Left ventricle myocardium superior (tissue), 1 donor: ENCODE measurements around the gene C4orf17. TPM values are rescaled to one million over a fixed set of nuclear protein-coding genes. Genes with fewer than 3 reads are reported as not detected.
"Not testable (repeated sequence)": the region's sequence is repeated elsewhere in the genome, so short reads cannot be mapped to it uniquely, and the experiment has no call there.

Experiments used
- ATAC-seq: fragments of 200-7000 bp; cut with Tn5 transposase; one replicate; pipeline ENCODE4 v1.9.1; 2020; ENCODE audit warnings: mild to moderate bottlenecking, moderate library complexity
- DNase-seq: peaks from one replicate; pipeline ENCODE4 v3.0.0-alpha.2; 2020
- intact Hi-C: fragments of 100-400 bp; cut with micrococcal nuclease; formaldehyde crosslinking; loops from one replicate; pipeline ENCODE4 v1.11.0; 2022
- long read RNA-seq: library from polyadenylated mRNA; unstranded; transcript quantifications from one replicate; pipeline ENCODE4 v2.0.0, GENCODE V29; 2021
- total RNA-seq: library from RNA; stranded (reverse); fragmentation: NEBNext Ultra II Directional; extraction: Animal tissue kit (Norgen Biotek cat#: 25700); gene quantifications from one replicate; pipeline ENCODE4 v1.2.1, GENCODE V29; 2021
- donor health status: DM: no; HTN: yes; CAD: no; lungs with severe emphysema.

Gene C4orf17
- total RNA-seq, result not detected
- long read RNA-seq, result 0 reads

GRCh38 chr4:99510721-99511120, at the start of gene C4orf17:
TSS of gene C4orf17 (plus strand) at chr4:99511021. CDS start at chr4:99513082, 2,061 bp downstream.
- ATAC-seq (no peak), DNase-seq (no peak)
- intact Hi-C loops, result no loop called here

- no peak for ATAC-seq
- intact Hi-C loops, result no loop called here
Measured at GRCh38 chr4:99461623-99462401, 49.0 kb upstream of the C4orf17 start.

GRCh38 chr4:99462875-99463464, 47.9 kb upstream of the C4orf17 start:
- peak; percentile 30 for DNase-seq
- intact Hi-C loops, result no loop called here
- ATAC-seq, result peak; percentile 87

More at GRCh38 chr4:99461623-99462401, 49.0 kb upstream of the C4orf17 start:
- no peak for DNase-seq

- DNase-seq (no peak), ATAC-seq (no peak)
- intact Hi-C loops, result no loop called here
Measured at GRCh38 chr4:99463566-99463965, 47.3 kb upstream of the C4orf17 start.

GRCh38 chr4:99467887-99468286, 42.9 kb upstream of the C4orf17 start:
- intact Hi-C loops, result no loop called here
- ATAC-seq, result no peak
- no peak for DNase-seq

GRCh38 chr4:99468889-99469288, 41.9 kb upstream of the C4orf17 start:
- DNase-seq (no peak), ATAC-seq (no peak)
- intact Hi-C loops, result no loop called here

GRCh38 chr4:99471349-99471748, 39.5 kb upstream of the C4orf17 start:
- no peak for ATAC-seq
- DNase-seq, result no peak
- intact Hi-C loops, result no loop called here

- intact Hi-C loops, result no loop called here
- ATAC-seq, result no peak
- DNase-seq, result no peak
Measured at GRCh38 chr4:99471896-99472295, 38.9 kb upstream of the C4orf17 start.

- intact Hi-C loops, result no loop called here
- no peak for DNase-seq
- ATAC-seq, result no peak
Measured at GRCh38 chr4:99473131-99473530, 37.7 kb upstream of the C4orf17 start.

- DNase-seq, result no peak
- intact Hi-C loops, result no loop called here
- no peak for ATAC-seq
Measured at GRCh38 chr4:99483636-99484035, 27.2 kb upstream of the C4orf17 start.

- DNase-seq (no peak), ATAC-seq (no peak)
- intact Hi-C loops, result no loop called here
Measured at GRCh38 chr4:99485212-99485611, 25.6 kb upstream of the C4orf17 start.

GRCh38 chr4:99486648-99487047, 24.2 kb upstream of the C4orf17 start:
- ATAC-seq, intact Hi-C loops, DNase-seq: not testable (repeated sequence)

- DNase-seq, result no peak
- intact Hi-C loops, result no loop called here
Measured at GRCh38 chr4:99490286-99490685, 20.5 kb upstream of the C4orf17 start.

GRCh38 chr4:99504804-99505502, 5.9 kb upstream of the C4orf17 start:
- no peak for DNase-seq
- no peak for ATAC-seq
- intact Hi-C loops, result no loop called here

More at GRCh38 chr4:99490286-99490685, 20.5 kb upstream of the C4orf17 start:
- ATAC-seq, result no peak

- no peak for DNase-seq
- ATAC-seq, result no peak
- intact Hi-C loops, result no loop called here
Measured at GRCh38 chr4:99506781-99507180, 4.0 kb upstream of the C4orf17 start.

GRCh38 chr4:99507349-99507748, 3.5 kb upstream of the C4orf17 start:
- intact Hi-C loops, result no loop called here
- ATAC-seq, result no peak

GRCh38 chr4:99507762-99508161, 3.1 kb upstream of the C4orf17 start:
- intact Hi-C loops, result no loop called here
- no peak for DNase-seq
- no peak for ATAC-seq

More at GRCh38 chr4:99507349-99507748, 3.5 kb upstream of the C4orf17 start:
- DNase-seq, result no peak

GRCh38 chr4:99518601-99519295, 7.9 kb downstream of the C4orf17 start:
- intact Hi-C loops, result no loop called here
- DNase-seq (no peak), ATAC-seq (no peak)

GRCh38 chr4:99529228-99529627, 18.4 kb downstream of the C4orf17 start:
- intact Hi-C loops, result no loop called here
- no peak for DNase-seq
- ATAC-seq, result peak; percentile 27

GRCh38 chr4:99529956-99530355, 19.1 kb downstream of the C4orf17 start:
- DNase-seq (no peak), ATAC-seq (no peak)
- intact Hi-C loops, result no loop called here
